Activated CD8-positive, alpha-beta memory T cell treated with anti-CD3 and anti-CD28 coated beads for 48 hours (primary cell): Measurements from ENCODE around the gene CADM1.

ENCODE experiments used
- DNase-seq, 3 experiments: peaks; one replicate each; pipeline ENCODE4 v3.0.0-alpha.2; 2020; ENCODE audit warnings: low read depth in 2 of 3, low spot score in 2 of 3

CADM1 gene

GRCh38 chr11:115408036-115408921 is 95.9 kb downstream of the CADM1 start:
- DNase-seq = no peak

- no peak for DNase-seq
Measured at GRCh38 chr11:115407496-115407895, 96.7 kb downstream of the CADM1 start.

- no peak for DNase-seq
Measured at GRCh38 chr11:115406404-115406803, 97.8 kb downstream of the CADM1 start.

GRCh38 chr11:115398333-115399080 is 105.7 kb downstream of the CADM1 start:
- no peak for DNase-seq

GRCh38 chr11:115396533-115396932 is 107.7 kb downstream of the CADM1 start:
- DNase-seq = no peak

GRCh38 chr11:115393950-115394349 is 110.3 kb downstream of the CADM1 start:
- DNase-seq = no peak

- no peak for DNase-seq
Measured at GRCh38 chr11:115391598-115391997, 112.6 kb downstream of the CADM1 start.

- DNase-seq = no peak
Measured at GRCh38 chr11:115391160-115391559, 113.1 kb downstream of the CADM1 start.

GRCh38 chr11:115390441-115390840 is 113.8 kb downstream of the CADM1 start:
- DNase-seq = no peak

GRCh38 chr11:115389790-115390189 is 114.4 kb downstream of the CADM1 start:
- DNase-seq = no peak

- DNase-seq = no peak
Measured at GRCh38 chr11:115385226-115385625, 119.0 kb downstream of the CADM1 start.

- DNase-seq = no peak
Measured at GRCh38 chr11:115384236-115384635, 120.0 kb downstream of the CADM1 start.

- no peak for DNase-seq
Measured at GRCh38 chr11:115383431-115383830, 120.8 kb downstream of the CADM1 start.

GRCh38 chr11:115379528-115379927 is 124.7 kb downstream of the CADM1 start:
- DNase-seq = no peak

GRCh38 chr11:115378557-115378956 is 125.7 kb downstream of the CADM1 start:
- no peak for DNase-seq

GRCh38 chr11:115377882-115378296 is 126.3 kb downstream of the CADM1 start:
- DNase-seq = no peak

- no peak for DNase-seq
Measured at GRCh38 chr11:115368616-115369015, 135.6 kb downstream of the CADM1 start.

GRCh38 chr11:115366826-115367225 is 137.4 kb downstream of the CADM1 start:
- DNase-seq = no peak

GRCh38 chr11:115365907-115366306 is 138.3 kb downstream of the CADM1 start:
- no peak for DNase-seq

- no peak for DNase-seq
Measured at GRCh38 chr11:115364896-115365295, 139.3 kb downstream of the CADM1 start.

GRCh38 chr11:115363921-115364320 is 140.3 kb downstream of the CADM1 start:
- DNase-seq = no peak

GRCh38 chr11:115363426-115363825 is 140.8 kb downstream of the CADM1 start:
- no peak for DNase-seq
